DMS53 treated with DMSO at 0.1 percent for 48 hours (cell line): ENCODE results near the gene VGLL4.

ENCODE experiments used
- DNase-seq: peaks from one replicate; lab custom pipeline; 2025; ENCODE audit not compliant: unreplicated experiment; lab: John Stamatoyannopoulos, UW

Gene VGLL4

DNA sequence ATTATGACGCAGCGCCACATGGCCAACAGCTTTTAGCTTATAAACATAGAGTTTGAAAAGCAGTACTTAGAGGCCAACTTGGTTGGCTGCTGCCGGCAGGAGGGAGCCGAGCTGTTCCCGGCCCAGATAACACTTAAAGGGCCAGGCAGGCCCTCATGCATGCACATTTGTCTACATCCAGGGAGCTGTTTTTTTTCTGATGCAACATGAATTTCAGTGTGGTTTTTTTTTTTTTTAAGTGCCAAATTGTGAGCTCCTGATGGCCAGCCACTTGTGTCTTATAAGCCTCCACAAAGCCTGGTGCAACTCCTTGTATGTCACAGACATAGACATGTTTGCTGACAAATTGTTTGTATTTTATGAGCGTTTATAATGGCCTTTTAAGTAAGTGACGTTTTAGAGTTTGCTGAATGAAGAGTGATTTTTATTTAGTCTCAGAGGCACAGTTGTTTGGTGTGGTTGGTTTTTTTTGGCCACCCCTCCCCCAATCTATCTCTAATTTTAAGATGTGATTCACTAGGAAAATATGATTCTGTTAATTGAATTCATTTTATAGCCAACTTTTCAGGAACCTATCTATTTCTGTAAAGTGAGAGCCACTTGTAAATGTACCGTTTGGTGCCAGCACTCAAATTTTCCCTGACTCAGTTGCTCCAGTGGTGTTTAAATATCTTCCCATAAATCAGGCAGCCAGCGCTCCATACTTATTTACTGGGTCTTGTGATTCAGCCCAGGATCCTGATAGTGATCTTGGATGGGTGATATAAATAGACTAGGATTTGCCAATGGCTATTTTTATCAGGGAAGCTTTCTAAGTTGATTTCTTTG, 134.3 kb downstream of the VGLL4 start:
- no peak for DNase-seq

DNA sequence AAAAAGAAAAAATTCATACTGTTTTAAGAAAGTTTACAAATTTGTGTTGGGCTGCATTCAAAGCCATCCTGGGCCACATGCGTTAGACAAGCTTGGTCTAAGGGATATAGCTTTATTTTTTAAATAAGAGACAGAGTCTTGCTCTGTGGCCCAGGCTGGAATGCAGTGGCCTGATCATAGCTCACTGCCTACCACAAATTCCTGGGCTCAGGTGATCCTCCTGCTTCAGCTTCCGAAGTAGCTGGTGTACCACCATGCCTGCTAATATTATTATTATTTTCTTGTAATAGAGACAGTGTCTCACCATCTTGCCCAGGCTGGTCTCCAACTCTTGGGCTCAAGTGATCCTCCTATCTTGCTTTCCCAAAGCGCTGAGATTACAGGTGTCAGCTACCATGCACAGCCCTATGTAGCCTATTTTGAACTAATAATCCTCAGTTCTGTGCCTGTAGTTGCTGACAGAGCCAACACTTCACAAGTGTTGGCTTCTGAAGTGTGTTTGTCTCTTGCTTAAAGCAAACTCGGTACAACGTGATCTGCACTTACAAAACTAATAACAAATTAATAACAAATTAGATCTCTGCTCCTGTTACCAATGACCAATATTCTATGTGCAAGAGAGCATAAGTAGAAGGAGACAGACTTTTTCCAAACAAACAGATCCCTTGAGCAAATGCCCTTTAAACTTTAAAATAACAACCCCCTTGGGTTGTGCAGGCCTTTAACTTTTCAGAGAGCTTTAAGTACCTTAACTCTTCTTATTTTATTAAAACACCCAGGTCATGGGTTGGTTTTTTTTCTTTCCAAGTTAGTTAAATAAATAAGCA, 135.2 kb downstream of the VGLL4 start:
- no peak for DNase-seq

DNA sequence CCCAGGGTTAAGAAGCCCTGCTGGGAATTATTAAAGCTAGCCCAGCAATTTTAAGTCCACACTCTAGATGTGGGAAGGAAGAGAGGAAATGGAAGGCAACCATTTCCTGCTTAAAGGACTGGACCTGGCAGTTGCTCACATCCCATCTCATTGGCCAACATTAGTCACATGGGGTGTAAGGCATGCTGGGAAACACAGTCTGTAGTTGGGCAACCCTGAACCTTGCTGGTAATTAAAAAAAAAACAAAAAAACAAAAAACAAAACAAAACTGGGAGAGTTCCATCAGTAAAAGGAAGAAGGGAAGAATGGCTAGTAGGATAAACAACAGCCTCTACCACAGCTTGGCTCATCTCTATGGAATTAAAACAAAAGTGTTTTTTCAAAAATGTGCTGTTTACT, 136.0 kb downstream of the VGLL4 start:
- no peak for DNase-seq
